ENCODE results near the gene RPL3.
A peak's percentile ranks its signal among the peaks of the same experiment; 100 is the strongest.

RPL3 gene

GRCh38 chr22:39279170-39279850 is 40.1 kb downstream of the RPL3 start:
- DNase-seq = no peak

DNA sequence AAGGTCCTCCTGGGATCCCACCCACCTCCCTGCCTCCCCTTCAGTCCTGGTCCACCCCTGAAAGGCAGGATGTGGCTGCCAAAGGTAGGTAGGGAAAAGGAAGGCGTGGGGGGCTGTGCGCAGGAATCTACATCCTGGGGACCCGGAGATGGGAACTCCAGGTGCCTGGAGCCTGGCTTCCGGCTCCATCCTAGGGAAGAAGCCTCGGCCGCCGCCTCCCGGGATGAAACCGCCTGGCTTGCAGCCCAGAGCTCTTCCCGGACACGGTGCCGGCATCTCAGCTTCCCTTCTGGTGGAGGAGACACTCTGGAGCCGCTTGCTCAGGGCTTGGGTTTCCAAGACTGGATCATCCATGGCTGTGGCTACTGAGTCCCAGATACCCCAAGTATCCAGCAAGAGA is 41.4 kb downstream of the RPL3 start:
- peak in 1 of 2 experiments; percentile 41 for DNase-seq

DNA sequence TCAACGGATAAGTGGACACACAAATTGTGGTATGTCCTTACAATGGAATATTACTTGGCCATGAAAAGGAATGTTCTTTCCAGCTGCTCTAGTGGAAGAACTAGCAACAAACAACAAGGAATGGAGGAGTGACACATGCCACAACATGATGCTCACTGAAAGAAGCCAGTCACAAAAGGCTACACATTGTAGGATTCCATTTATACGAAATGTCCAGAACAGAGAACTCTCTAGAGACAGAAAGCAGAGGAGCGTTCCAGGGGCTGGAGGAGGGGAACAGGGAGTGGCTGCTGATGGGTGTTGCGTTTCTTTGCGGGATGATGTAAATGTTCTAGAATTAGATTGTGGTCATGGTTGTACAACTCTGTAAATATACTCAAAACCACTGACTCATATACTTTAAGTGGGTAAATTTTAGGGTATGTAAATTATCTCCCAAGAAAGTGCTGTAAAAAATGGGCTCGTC is 42.2 kb downstream of the RPL3 start:
- DNase-seq = no peak

- no peak for DNase-seq
These were observed 42.8 kb downstream of the RPL3 start for GRCh38 chr22:39276440-39277141.

DNA sequence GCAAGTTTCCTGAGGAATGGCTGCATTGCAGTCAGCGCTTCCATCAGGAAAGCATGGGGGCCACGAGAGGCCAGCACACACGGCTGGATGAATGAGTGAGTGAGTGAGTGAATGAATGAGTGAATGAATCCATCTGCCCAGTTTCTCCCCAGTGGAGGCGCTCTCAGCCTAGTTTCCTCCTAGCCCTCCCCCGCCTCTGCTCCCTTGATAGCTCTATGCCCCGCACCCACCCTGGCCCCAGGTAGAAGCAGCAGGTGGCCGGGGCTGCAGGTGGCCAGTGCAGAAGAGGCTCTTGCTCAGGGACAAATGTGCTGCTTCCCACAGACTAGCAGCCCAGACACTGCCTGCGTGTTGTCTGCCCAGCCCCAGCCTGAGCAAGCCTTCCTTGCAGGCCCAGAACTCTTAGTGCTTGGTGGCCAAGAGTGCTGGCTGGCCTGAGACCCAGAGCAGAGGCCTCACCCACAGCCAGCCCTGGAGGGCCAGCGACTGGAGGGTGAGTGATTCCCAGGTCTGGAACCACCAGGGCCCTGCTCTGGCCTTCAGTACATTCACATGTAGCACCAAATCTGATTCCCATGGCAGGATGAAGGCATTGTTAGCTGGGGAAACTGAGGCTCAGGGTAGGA is 43.5 kb downstream of the RPL3 start:
- DNase-seq = no peak

- no peak for DNase-seq
These were observed 45.2 kb downstream of the RPL3 start for GRCh38 chr22:39273950-39274887.

DNA sequence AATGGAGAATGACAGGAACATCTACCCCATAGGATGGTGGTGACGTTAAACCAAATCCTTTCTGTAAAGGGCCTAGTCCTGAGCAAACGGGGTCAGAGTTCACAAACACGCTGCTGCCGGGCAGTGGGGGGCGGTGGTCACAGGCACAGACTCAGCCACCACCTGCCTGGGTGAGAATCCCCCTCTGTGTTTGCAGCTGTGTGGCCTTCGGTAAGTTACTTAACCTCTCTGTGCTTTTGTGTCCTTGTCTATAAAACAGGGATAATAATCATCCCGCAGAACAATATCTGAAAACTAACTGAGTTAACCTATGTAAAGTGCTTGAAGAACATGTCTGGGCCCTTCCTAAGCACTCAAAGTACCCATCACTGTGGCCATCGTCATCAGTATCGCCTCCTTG is 48.6 kb downstream of the RPL3 start:
- DNase-seq = no peak

DNA sequence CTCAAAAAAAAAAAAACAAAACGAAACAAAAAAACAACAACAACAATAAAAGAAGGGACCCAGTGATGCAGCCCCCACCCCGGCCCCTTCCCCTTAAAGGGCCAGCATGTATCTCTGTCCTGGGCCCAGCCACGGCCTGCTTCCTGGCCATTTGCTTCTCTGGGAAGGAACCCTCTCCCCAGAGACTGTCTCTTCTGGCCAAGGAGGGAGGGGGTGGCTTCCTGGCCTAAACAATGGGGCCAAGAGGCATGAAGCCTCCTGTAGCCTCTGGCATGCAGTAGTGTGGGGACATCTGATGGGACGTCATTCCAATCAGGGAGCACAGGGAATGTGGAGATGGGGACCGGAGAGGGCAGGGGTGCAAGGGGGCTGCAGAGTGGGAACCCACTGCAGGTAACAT is 49.1 kb downstream of the RPL3 start:
- no peak for DNase-seq

DNA sequence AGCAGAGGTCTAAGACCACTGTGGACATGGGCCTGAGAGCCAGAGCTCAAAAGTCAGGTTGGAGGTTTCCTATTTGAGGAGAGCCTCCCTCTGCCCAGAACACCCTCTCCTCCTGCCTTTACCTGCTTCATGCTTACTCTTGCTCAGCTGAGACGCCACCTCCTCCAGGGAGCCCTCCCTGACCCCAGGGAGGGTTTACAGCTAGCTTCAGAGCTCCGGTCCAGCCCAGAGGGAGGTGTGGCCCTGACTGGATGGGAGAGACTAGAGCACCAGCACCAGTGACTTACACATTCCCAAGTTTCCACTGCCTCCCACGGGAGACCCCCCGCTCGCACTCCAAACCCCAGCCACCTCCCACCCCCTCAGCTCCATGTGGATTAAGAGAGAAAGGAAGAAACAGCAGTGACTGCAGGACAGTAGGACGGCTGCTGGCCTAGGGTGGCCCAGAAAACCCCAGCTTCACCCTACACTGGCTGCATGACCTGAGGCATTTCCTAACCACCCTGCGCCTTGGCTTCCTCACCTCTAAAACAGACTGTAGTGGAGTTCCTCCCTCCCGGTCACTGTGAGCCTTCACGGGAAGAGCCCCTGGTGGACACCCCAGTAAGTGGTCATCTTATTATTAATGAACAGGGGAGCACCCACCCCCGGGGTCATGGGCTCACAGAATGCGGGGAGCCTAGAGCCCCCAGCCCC is 50.2 kb downstream of the RPL3 start:
- DNase-seq = no peak

DNA sequence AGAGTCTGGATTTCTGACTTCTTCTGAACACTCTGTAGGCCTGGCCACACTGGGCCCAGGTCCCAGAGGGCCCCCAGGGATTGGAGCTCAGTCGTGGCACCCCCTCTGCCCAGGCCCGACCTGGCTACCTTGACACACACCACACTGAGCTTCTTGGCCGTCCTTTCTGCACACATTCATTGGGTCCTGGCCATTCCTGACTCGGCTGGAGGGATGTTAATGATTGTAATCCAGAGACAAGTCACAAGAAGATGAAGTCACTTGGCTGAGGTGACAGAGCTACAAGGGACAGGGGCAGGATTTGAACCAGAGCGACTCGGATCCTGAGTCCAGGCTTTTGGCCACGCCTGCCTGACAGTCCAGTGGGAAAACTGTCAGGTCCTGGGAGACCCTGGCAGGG is 50.8 kb downstream of the RPL3 start:
- DNase-seq = no peak

- no peak for DNase-seq
These were observed 51.4 kb downstream of the RPL3 start for GRCh38 chr22:39267974-39268373.

GRCh38 chr22:39266398-39267030 is 52.9 kb downstream of the RPL3 start:
- DNase-seq = no peak

GRCh38 chr22:39265143-39265886 is 54.1 kb downstream of the RPL3 start:
- no peak for DNase-seq

DNA sequence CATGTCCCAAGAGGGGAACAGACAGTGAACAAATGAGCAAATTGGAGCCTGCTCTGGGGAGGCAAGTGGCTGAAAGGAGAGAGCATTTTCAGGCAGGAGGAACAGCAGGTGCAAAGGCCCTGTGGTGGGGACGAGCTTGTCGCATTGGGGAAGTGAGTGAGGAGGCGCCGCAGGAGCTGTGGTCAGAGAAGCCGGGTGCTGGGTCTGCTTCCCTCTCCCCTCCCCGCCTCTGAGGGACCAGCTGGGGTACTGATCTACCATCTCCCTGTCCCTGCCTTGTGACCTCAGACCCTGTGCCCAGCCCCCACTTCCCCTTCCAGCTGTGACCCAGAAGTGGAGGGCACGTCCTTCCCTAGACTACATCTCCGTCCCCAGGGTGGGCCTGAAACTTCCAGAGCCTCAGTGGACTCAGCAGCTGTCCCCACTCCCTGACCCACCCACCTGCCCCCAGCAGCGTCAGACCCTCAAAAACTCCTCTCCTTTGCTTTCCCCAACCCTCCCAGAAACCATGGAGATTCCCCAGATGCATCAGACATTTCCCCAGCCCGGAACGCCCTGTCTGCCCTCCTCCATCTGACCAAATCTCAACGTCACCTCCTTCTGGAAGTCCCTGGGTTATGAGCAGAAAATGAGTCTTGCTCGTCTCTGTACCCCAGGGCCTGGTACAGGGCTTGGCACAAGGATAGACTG is 54.9 kb downstream of the RPL3 start:
- DNase-seq = no peak

GRCh38 chr22:39263626-39264348 is 55.6 kb downstream of the RPL3 start:
- no peak for DNase-seq

All from NCI-H446 (cell line).